ENCODE measurements around the gene ERCC6. TPM values are rescaled to one million over a fixed set of nuclear protein-coding genes. Genes with fewer than 3 reads are reported as not detected.

The ERCC6 gene
- total and polyA plus RNA-seq, 2 donors (not counting 1 experiment from before 2014, with no cell fraction given), result 8.1 to 59.8 TPM

GRCh38 chr10:49521062-49521461 lies 17.9 kb downstream of the ERCC6 start:
- Histone ChIP-seq H3K27me3 (replicated peaks in 1 of 4; ENCODE audit: control extremely low read depth in 1 of 4, control insufficient read depth in 3 of 4, insufficient read depth in 4 of 4, low read length in 3 of 4) (no peaks in the 10 kb centered on the region), H3K79me2 (ENCODE audit: control insufficient read depth, insufficient read depth, low read length) (peaks cover 4% of the 10 kb centered on the region), H3K27ac (ENCODE audit: low read length in 2 of 2) (no peak overlapping the region), H2AFZ (ENCODE audit: insufficient read depth, low read depth, low read length, poor library complexity, severe bottlenecking) (no peak overlapping the region), H3K4me1 (ENCODE audit: control insufficient read depth in 2 of 2, insufficient read depth in 2 of 2, low read length in 2 of 2) (no peaks in the 10 kb centered on the region), H3K4me3 (ENCODE audit: control extremely low read depth in 1 of 5, extremely low read depth in 1 of 5, insufficient read depth in 1 of 5, low read depth in 2 of 5, low read length in 4 of 5) (no peak overlapping the region), H3K36me3 (replicated peaks in 1 of 2; ENCODE audit: control extremely low read depth in 1 of 2, control insufficient read depth in 1 of 2, extremely low read depth in 1 of 2, insufficient read depth in 2 of 2, low read length in 1 of 2) (peaks cover 2 to 46% of the 10 kb centered on the region in 2 experiments), H3K9ac (ENCODE audit: low read length) (no peak overlapping the region), H4K20me1 (ENCODE audit: control insufficient read depth, insufficient read depth, low read length, poor library complexity, severe bottlenecking) (peaks cover 18% of the 10 kb centered on the region), H3K4me2 (replicated peaks; ENCODE audit: low read depth, low read length, poor library complexity, severe bottlenecking) (no peak overlapping the region), H3K9me3 (ENCODE audit: control extremely low read depth in 1 of 3, control insufficient read depth in 2 of 3, insufficient read depth in 1 of 3, low read length in 2 of 3) (no peaks in the 10 kb centered on the region)
- H3K9me3 Mint-ChIP-seq (ENCODE audit: insufficient read depth), result no peaks in the 10 kb centered on the region
- ATAC-seq (ENCODE audit: low read depth) (no peak), DNase-seq (no peak)
- H3K27me3 Mint-ChIP-seq, result no peaks in the 10 kb centered on the region
- TF ChIP-seq EZH2 (IDR thresholded peaks at IDR 0.05; ENCODE audit: borderline replicate concordance, insufficient read depth, low read depth, low read length, poor library complexity, severe bottlenecking) (no peak), CTCF (IDR thresholded peaks at IDR 0.05) (no peak)
- intact Hi-C loops (cut with micrococcal nuclease), result no loop called here
- ChIA-PET CTCF (interaction anchor here (1.7 to 3.5 kb wide), 2 partner anchors 19 to 113 kb away, joined by 4 to 19 read pairs; no protein-coding TSS in a partner anchor), POLR2A (no interaction called here)
- no peak overlapping the region for H3K27ac Mint-ChIP-seq
- peaks cover 8% of the 10 kb centered on the region for H3K4me1 Mint-ChIP-seq
- H3K4me3 Mint-ChIP-seq, result no peak overlapping the region
- WGBS (ENCODE audit: insufficient coverage), result 84% methylated on average over 2 of the region's 4 CpGs

GRCh38 chr10:49520122-49520775 lies 18.7 kb downstream of the ERCC6 start:
- Mint-ChIP-seq H3K27ac (no peak overlapping the region), H3K27me3 (no peaks in the 10 kb centered on the region), H3K4me1 (peaks cover 8% of the 10 kb centered on the region), H3K4me3 (no peak overlapping the region), H3K9me3 (ENCODE audit: insufficient read depth) (no peaks in the 10 kb centered on the region)
- Histone ChIP-seq H3K4me1 (ENCODE audit: control insufficient read depth in 2 of 2, insufficient read depth in 2 of 2, low read length in 2 of 2) (no peaks in the 10 kb centered on the region), H2AFZ (ENCODE audit: insufficient read depth, low read depth, low read length, poor library complexity, severe bottlenecking) (no peak overlapping the region), H3K79me2 (ENCODE audit: control insufficient read depth, insufficient read depth, low read length) (peaks cover 4% of the 10 kb centered on the region), H3K27me3 (replicated peaks in 1 of 4; ENCODE audit: control extremely low read depth in 1 of 4, control insufficient read depth in 3 of 4, insufficient read depth in 4 of 4, low read length in 3 of 4) (no peaks in the 10 kb centered on the region), H4K20me1 (ENCODE audit: control insufficient read depth, insufficient read depth, low read length, poor library complexity, severe bottlenecking) (peaks cover 18% of the 10 kb centered on the region), H3K9ac (ENCODE audit: low read length) (no peak overlapping the region), H3K4me3 (ENCODE audit: control extremely low read depth in 1 of 5, extremely low read depth in 1 of 5, insufficient read depth in 1 of 5, low read depth in 2 of 5, low read length in 4 of 5) (no peak overlapping the region), H3K27ac (ENCODE audit: low read length in 2 of 2) (no peak overlapping the region), H3K36me3 (replicated peaks in 1 of 2; ENCODE audit: control extremely low read depth in 1 of 2, control insufficient read depth in 1 of 2, extremely low read depth in 1 of 2, insufficient read depth in 2 of 2, low read length in 1 of 2) (peaks cover 0 to 40% of the 10 kb centered on the region in 2 experiments), H3K9me3 (ENCODE audit: control extremely low read depth in 1 of 3, control insufficient read depth in 2 of 3, insufficient read depth in 1 of 3, low read length in 2 of 3) (no peaks in the 10 kb centered on the region), H3K4me2 (replicated peaks; ENCODE audit: low read depth, low read length, poor library complexity, severe bottlenecking) (no peak overlapping the region)
- no peak for TF ChIP-seq EZH2 (IDR thresholded peaks at IDR 0.05; ENCODE audit: borderline replicate concordance, insufficient read depth, low read depth, low read length, poor library complexity, severe bottlenecking)
- TF ChIP-seq CTCF (IDR thresholded peaks at IDR 0.05), result no peak
- intact Hi-C loops (cut with micrococcal nuclease), result no loop called here
- 100% methylated on average over 1 of the region's 8 CpGs for WGBS (ENCODE audit: insufficient coverage)
- ChIA-PET CTCF (interaction anchor here (1.1 to 3.5 kb wide), 9 partner anchors 10 to 862 kb away, joined by 4 to 19 read pairs (median 7); no protein-coding TSS in a partner anchor), POLR2A (no interaction called here)
- ATAC-seq (ENCODE audit: low read depth) (no peak), DNase-seq (no peak)
